Heart right ventricle (tissue), 16 donors: ENCODE measurements around the gene PRDM16. TPM values are rescaled to one million over a fixed set of nuclear protein-coding genes. Genes with fewer than 3 reads are reported as not detected.

Experiments used
- ATAC-seq, 8 donors: fragments of 200-7000 bp; cut with Tn5 transposase; one replicate each; pipeline ENCODE4 v1.9.1; 2020; ENCODE audit warnings: mild to moderate bottlenecking in 8 of 8, moderate library complexity in 8 of 8, moderate number of reproducible peaks in 1 of 8
- DNase-seq, 2 donors: peaks; one replicate each; pipeline ENCODE4 v3.0.0-alpha.2; 2020
- H3K27ac ChIP-seq, 10 donors: fragments of 200-600 bp; sonication (generic) in 2 of 10; one replicate each; pipeline versions ENCODE4 v1.5.0 to v1.8.0; 2020 to 2022; ENCODE audit warnings: mild to moderate bottlenecking in 3 of 10
- H3K27me3 ChIP-seq, 7 donors: fragments of 200-600 bp; one replicate each; pipeline ENCODE4 v1.8.0; 2021 to 2022; ENCODE audit warnings: mild to moderate bottlenecking in 2 of 7
- H3K36me3 ChIP-seq, 9 donors: fragments of 200-600 bp; sonication (generic) in 1 of 9; one replicate each; pipeline versions ENCODE4 v1.5.0 to v1.8.0; 2020 to 2022; ENCODE audit warnings: mild to moderate bottlenecking in 2 of 9
- H3K4me1 ChIP-seq, 9 donors: fragments of 200-600 bp; sonication (generic) in 1 of 9; one replicate each; pipeline versions ENCODE4 v1.5.0 to v1.8.0; 2020 to 2022; ENCODE audit warnings: mild to moderate bottlenecking in 4 of 9
- H3K4me3 ChIP-seq, 10 donors: fragments of 200-600 bp; sonication (generic) in 2 of 10; one replicate each; pipeline versions ENCODE4 v1.5.0 to v1.8.0; 2020 to 2022; ENCODE audit warnings: mild to moderate bottlenecking in 7 of 10, moderate library complexity in 2 of 10
- H3K9me3 ChIP-seq, 11 donors: fragments of 200-600 bp in 10 of 11; sonication (generic) in 2 of 11; one replicate each; pipeline versions ENCODE4 v1.5.0 to v1.8.0; 2013 to 2022; ENCODE audit warnings: mild to moderate bottlenecking in 2 of 11, control low read depth in 1 of 11, moderate library complexity in 1 of 11
- CTCF ChIP-seq, 9 donors: fragments of 200-600 bp; sonication (generic) in 2 of 9; IDR thresholded peaks; one replicate each; pipeline versions ENCODE4 v1.5.0 to v1.8.0; 2021 to 2022; ENCODE audit warnings: antibody characterized with exemption in 9 of 9, mild to moderate bottlenecking in 5 of 9, moderate library complexity in 1 of 9
- WGBS, 2 donors: extraction: QIAGEN DNeasy Blood & Tissue Kit; methylation state at CpG; one replicate each; pipeline ENCODE4 v1.1.7; 2013; ENCODE audit warnings: inconsistent platforms in 1 of 2; 5-methylcytosine and 5-hydroxymethylcytosine counted together
- intact Hi-C, 10 donors: fragments of 100-400 bp; cut with DNase I; formaldehyde crosslinking; loops; one replicate each; pipeline versions ENCODE4 v1.11.1 to v1.14.2; 2022
- polyA plus RNA-seq, 2 donors: library from polyadenylated mRNA; stranded (reverse); fragments of 200-250 nt; gene quantifications; one replicate each; pipeline ENCODE4 v1.2.3, GENCODE V29; 2013
- total RNA-seq, 10 donors: library from RNA; stranded (reverse); fragmentation: NEBNext Ultra II Directional in 3 of 10; extraction: Animal tissue kit (Norgen Biotek cat#: 25700) in 3 of 10; gene quantifications; one replicate each; pipeline versions ENCODE4 v1.2.1 to v1.2.4, GENCODE V29; 2021 to 2023
- donor health status: Arrhythmogenic right ventricular cardiomyopathy.
- donor health status: ischemic (EF 13 %, LVEDD 7.1; RV severe dilation, severe dysfunction).
- donor health status: healthy with polysubstance abuse.
- donor health status: DM: no; HTN: yes; CAD: no.
- donor health status: DM: no; HTN: no; CAD: no.
- donor health status: ischemic (EF 25% LVEDD 6.9; RV normal size, moderate dysfunction).
- donor health status: ischemic (EF 25% LVEDD 5.7; RV mildly dilated, moderate dysfunction).
- donor health status: healthy.
- donor health status: DM: yes; HTN: yes; CAD: no.
- donor health status: Ischemic cardiomyopathy.
- donor health status: ischemic (EF 35%, LVEDD 5.7; RV mildly dilated, moderate dysfunction).
- donor health status: nonischemic (EF 11% LVEDD 7.7; RV severe dilation, severe dysfunction).
- donor health status: DM: yes; HTN: yes; CAD: no.
- donor health status: PGD.
- donor health status: ischemic (EF 29% LVEDD 5.4; RV normal size, mild dysfunction).
- donor health status: nonischemic (EF 23%, LVEDD 6.1; RV moderate dilation, normal function).

The PRDM16 gene
- total and polyA plus RNA-seq, 12 donors, result 4.1 to 25.9 (median 14.8) TPM

DNA sequence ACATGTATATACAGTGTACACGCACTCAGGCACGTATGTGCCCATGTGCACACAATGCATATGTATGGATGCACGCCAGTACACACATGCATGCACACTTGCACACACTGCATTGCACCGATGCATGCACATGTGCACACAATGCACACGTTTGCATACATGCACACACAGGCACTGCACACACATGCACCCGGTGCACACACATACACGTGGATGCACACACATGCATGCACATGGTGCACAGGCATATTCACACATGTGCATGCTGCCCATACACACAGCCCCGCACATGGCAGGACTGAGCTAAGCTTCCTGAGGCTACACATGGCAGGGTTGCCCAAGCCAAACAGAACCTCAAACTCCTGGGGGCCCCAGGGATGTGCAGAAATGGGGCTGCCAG, 405.0 kb downstream of the PRDM16 start:
- Histone ChIP-seq H3K9me3 (no peaks in the 10 kb centered on the region), H3K36me3 (no peaks in the 10 kb centered on the region), H3K27me3 (no peaks in the 10 kb centered on the region), H3K4me3 (no peak overlapping the region), H3K27ac (no peak overlapping the region), H3K4me1 (peaks cover 6 to 14% (median 10%) of the 10 kb centered on the region in 9 donors)
- intact Hi-C loops, result no loop called here
- WGBS, 2 donors, result 92 to 95% methylated on average over 8 of the region's 8 CpGs
- TF ChIP-seq CTCF (IDR thresholded peaks at IDR 0.05), result no peak
- DNase-seq, result no peak
- no peak for ATAC-seq

DNA sequence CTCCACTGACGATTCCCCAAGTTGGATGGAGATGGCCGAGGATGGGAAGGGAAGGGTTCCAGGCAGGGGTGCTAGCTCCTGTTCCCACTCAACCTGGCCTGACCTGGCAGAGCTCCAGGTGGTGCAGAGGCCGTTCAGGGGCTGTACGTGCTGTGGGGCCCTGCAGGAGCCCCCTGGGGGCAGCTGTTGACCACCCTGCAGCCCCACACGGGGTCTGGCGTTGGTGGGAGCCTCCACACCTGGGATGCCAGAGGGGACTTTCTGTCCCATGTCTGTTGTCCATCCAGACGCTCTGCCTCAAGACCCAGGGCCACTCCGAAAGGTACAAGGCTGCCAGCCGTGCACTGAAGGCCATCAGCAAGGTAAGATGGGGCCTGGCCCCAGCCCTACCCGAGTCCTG, 405.4 kb downstream of the PRDM16 start:
- no peaks in the 10 kb centered on the region for H3K9me3 ChIP-seq
- no peaks in the 10 kb centered on the region for H3K36me3 ChIP-seq
- no peak overlapping the region for H3K27ac ChIP-seq
- WGBS, 2 donors, result 68 to 69% methylated on average over 10 of the region's 10 CpGs
- intact Hi-C loops, result no loop called here
- no peak for DNase-seq
- H3K4me1 ChIP-seq, result peaks cover 6 to 14% (median 10%) of the 10 kb centered on the region in 9 donors
- no peaks in the 10 kb centered on the region for H3K27me3 ChIP-seq
- no peak overlapping the region for H3K4me3 ChIP-seq
- ATAC-seq, result no peak
- TF ChIP-seq CTCF (IDR thresholded peaks at IDR 0.05), result no peak

DNA sequence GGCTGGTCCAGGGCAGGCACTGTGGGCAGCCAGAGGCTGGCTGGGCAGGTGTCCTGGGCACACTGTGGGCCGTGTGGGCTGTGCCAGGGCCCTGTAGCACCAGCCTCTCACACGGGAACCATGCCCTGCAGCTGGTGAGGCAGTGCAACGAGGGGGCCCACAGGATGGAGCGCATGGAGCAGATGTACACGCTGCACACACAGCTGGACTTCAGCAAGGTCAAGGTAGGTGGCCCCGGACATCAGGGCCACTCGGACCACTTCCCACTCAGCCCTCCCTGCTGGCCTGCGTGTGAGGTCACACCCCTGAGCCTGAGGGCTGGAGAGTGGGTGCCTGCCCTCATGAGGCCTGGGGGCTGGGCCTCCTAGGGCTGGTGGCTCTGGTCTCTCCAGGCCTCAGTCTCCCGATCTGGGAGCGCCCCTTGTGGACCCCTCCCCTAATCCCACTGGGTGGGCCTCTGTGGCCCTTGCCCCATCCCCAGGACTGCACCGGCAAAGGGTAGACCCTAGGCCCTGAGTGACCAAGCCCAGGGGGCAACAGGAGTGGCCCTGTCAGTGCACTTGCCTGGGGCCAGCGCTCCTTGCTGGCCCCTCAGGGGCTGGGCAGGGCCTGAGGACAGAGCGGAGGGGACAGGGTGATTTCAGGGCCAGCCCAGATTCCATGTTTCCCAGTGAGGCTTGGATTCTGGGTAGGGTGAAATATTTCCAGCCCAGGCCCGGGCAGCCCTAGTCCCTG, 407.0 kb downstream of the PRDM16 start:
- WGBS, 2 donors, result 90 to 92% methylated on average over 14 of the region's 14 CpGs
- Histone ChIP-seq H3K36me3 (no peaks in the 10 kb centered on the region), H3K27ac (no peak overlapping the region), H3K9me3 (no peaks in the 10 kb centered on the region), H3K4me3 (no peak overlapping the region), H3K4me1 (peaks cover 6 to 13% (median 10%) of the 10 kb centered on the region in 9 donors), H3K27me3 (no peaks in the 10 kb centered on the region)
- no peak for DNase-seq
- no peak for ATAC-seq
- TF ChIP-seq CTCF (IDR thresholded peaks at IDR 0.05), result no peak
- intact Hi-C loops, result no loop called here

GRCh38 chr1:3476666-3477065, 407.7 kb downstream of the PRDM16 start:
- Histone ChIP-seq H3K36me3 (no peaks in the 10 kb centered on the region), H3K27ac (no peak overlapping the region), H3K27me3 (no peaks in the 10 kb centered on the region), H3K4me1 (peaks cover under 1 to 7% (median 3%) of the 10 kb centered on the region in 9 donors), H3K9me3 (no peaks in the 10 kb centered on the region), H3K4me3 (no peak overlapping the region)
- 91 to 93% methylated on average over 13 to 16 of the region's 16 CpGs for WGBS, 2 donors
- DNase-seq (no peak), ATAC-seq (no peak)
- no peak for TF ChIP-seq CTCF (IDR thresholded peaks at IDR 0.05)
- intact Hi-C loops, result no loop called here
